IPS-11a (cell line): ENCODE results near the gene C6orf163.
A peak's percentile ranks its signal among the peaks of the same experiment; 100 is the strongest.

Source experiments
- H3K4me3 ChIP-seq: one replicate; pipeline ENCODE4 v1.5.1; 2013; ENCODE audit warnings: low read depth, low read length, control low read depth

C6orf163 gene

GRCh38 chr6:87356181-87356580, 11.6 kb downstream of the C6orf163 start:
- no peak overlapping the region for H3K4me3 ChIP-seq

GRCh38 chr6:87357479-87358196, 13.0 kb downstream of the C6orf163 start:
- H3K4me3 ChIP-seq, result no peak overlapping the region

- no peak overlapping the region for H3K4me3 ChIP-seq
Observed at GRCh38 chr6:87364602-87365252, 20.1 kb downstream of the C6orf163 start.

GRCh38 chr6:87366072-87366827, 21.6 kb downstream of the C6orf163 start:
- H3K4me3 ChIP-seq, result no peak overlapping the region

GRCh38 chr6:87366899-87367298, 22.3 kb downstream of the C6orf163 start:
- no peak overlapping the region for H3K4me3 ChIP-seq

- no peak overlapping the region for H3K4me3 ChIP-seq
Observed at GRCh38 chr6:87373377-87373776, 28.8 kb downstream of the C6orf163 start.

GRCh38 chr6:87375315-87375714, 30.7 kb downstream of the C6orf163 start:
- H3K4me3 ChIP-seq, result no peak overlapping the region

- no peak overlapping the region for H3K4me3 ChIP-seq
Observed at GRCh38 chr6:87376643-87377042, 32.0 kb downstream of the C6orf163 start.

GRCh38 chr6:87378947-87379346, 34.3 kb downstream of the C6orf163 start:
- no peak overlapping the region for H3K4me3 ChIP-seq

- H3K4me3 ChIP-seq, result no peak overlapping the region
Observed at GRCh38 chr6:87382861-87383260, 38.2 kb downstream of the C6orf163 start.

GRCh38 chr6:87384038-87384437, 39.4 kb downstream of the C6orf163 start:
- H3K4me3 ChIP-seq, result no peak overlapping the region

GRCh38 chr6:87384449-87384848, 39.8 kb downstream of the C6orf163 start:
- no peak overlapping the region for H3K4me3 ChIP-seq

GRCh38 chr6:87391334-87391733, 46.7 kb downstream of the C6orf163 start:
- H3K4me3 ChIP-seq, result no peak overlapping the region

- H3K4me3 ChIP-seq, result no peak overlapping the region
Observed at GRCh38 chr6:87393026-87393622, 48.5 kb downstream of the C6orf163 start.

- no peak overlapping the region for H3K4me3 ChIP-seq
Observed at GRCh38 chr6:87395431-87395830, 50.8 kb downstream of the C6orf163 start.

- H3K4me3 ChIP-seq, result no peak overlapping the region
Observed at GRCh38 chr6:87396595-87397392, 52.2 kb downstream of the C6orf163 start.

GRCh38 chr6:87397656-87398055, 53.0 kb downstream of the C6orf163 start:
- H3K4me3 ChIP-seq, result no peak overlapping the region

GRCh38 chr6:87401832-87402231, 57.2 kb downstream of the C6orf163 start:
- no peak overlapping the region for H3K4me3 ChIP-seq

GRCh38 chr6:87407561-87407900, 62.9 kb downstream of the C6orf163 start:
- peak overlapping the region; percentile 92 for H3K4me3 ChIP-seq

- H3K4me3 ChIP-seq, result peak within 1 kb of the TSS; percentile 92
Observed at GRCh38 chr6:87407901-87408720, 63.5 kb downstream of the C6orf163 start, which contains the start of gene CFAP206. CFAP206 (plus strand) TSS chr6:87407972; CDS start chr6:87409840, 1,868 bp downstream.
